ENCODE results near the gene TOR4A.
A peak's percentile ranks its signal among the peaks of the same experiment; 100 is the strongest.

Gene TOR4A

GRCh38 chr9:137277329-137278041, at the start of gene TOR4A:
TSS of gene TOR4A (plus strand) at chr9:137277726. CDS start at chr9:137278690, 964 bp downstream.
- DNase-seq (ENCODE audit: low read depth in 2 of 2, low spot score in 1 of 2): no peak

DNA sequence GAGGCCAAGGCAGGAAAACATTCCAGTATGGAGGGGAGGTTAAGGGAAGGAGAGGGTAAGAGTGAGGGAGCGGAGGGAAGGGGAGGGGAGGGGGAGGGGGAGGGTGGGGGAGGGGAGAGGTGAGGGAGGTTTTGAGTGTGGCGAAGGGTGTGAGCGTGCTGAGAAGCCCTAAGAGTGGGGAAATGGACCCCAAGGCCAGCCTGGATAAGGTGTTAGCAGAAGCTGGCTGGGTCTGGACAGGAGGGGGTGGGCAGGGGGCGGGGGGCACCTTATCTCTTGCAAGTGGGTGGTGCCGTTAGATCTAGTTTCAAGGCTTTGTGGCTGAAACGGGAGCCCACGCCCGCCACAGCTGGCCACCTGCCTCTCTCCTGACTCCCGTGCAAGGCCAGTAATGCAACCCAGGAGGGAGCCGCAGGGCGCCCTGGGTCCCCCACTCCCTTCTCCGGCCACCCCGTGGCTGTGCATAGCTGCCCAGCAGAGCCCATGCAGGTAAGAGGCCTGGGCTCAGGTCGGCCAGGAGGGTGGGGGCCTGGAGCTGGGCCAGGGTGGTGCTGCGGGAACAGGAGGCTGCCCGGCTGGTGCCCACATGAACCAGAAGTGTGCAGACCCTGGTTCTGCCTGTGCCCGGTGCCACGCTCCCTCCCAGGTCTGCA, 49.5 kb upstream of the TOR4A start:
- DNase-seq (ENCODE audit: low read depth in 2 of 2, low spot score in 1 of 2): no peak

- DNase-seq (ENCODE audit: low read depth in 2 of 2, low spot score in 1 of 2): no peak
These were observed 49.0 kb upstream of the TOR4A start for GRCh38 chr9:137228506-137228967.

DNA sequence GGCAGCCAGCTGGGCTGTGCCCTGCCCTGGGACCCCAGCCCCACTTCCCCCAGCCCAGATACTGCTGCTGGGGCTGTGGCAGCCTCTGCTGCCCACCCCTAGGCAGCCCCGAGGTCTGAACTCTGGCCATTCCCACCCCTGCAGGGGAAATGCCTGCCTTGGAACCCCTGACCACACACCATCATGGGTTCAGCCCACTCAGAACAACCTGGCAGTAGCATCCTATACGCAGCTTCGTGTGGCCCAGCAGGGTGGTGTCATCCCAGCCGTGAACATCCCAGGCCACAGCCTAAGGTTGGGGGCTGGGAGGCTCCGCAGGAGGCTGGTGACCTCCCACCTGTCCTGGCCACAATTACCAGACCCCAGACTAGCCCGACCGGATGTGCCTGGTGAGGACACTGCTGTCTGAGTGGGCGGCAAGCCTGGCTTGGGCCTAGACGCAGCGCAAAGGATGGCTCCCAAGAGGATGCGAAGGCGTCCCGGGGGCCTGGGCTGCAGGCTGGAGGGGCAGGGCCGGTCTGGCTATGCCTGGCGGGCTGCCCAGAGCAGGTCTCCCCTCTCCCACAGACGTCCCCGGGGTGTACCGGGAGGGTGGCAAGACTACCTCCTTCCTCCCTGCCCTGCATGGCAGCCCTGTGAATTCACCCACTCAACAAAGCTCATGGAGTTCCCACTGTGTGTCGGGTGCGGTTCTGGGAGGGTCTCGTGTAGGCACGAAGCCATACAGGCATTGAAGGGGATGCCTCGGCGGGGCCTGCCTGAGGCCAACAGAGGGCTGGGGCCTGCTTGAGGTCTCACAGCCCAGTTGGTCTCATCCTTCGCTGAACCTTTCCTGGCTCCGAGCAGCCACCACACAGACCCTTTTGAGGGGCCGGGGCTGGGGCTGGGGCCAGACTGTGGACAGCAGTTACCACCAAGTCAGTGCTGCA, 48.3 kb upstream of the TOR4A start:
- DNase-seq (ENCODE audit: low read depth in 2 of 2, low spot score in 1 of 2): no peak

DNA sequence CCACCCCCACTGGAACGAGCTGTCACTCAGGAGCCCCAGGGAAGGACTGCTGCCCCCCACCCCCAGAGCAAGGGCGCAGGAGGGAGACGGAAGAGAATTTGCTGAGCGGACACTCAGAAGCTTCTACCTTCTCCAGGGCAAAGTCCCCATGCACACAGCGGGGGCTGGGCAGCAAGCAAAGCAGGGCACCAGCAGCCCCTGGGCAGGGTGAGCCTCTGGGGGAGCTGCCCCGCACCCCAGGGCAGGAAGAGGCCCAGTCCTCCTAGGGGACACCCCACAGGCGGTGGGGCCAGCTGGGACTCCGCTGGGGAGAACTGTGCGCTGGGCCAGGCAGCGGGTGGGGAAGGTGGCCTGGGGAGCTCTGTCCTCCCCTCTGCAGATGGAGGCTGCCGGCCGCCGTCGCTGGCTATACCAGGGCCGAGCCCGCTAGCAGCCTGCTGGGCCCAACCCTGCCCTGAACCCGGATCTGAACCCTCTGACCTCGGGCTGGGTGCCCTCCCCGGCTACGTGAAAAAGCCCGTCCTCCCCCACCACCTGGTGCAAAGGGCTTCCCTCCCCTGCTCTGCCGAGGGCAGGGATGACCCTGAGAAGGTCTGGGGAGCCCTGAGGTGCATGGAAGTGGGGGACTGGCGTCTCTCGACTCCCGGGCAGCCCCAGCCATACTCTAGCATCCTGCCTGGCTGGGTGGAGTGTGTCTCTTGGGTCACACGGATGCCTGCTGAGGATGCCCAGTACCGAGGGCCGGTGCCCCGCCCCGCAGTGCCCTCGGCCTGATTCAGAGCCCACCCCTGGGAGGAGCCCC, 47.4 kb upstream of the TOR4A start:
- DNase-seq (ENCODE audit: low read depth in 2 of 2, low spot score in 1 of 2): no peak

DNA sequence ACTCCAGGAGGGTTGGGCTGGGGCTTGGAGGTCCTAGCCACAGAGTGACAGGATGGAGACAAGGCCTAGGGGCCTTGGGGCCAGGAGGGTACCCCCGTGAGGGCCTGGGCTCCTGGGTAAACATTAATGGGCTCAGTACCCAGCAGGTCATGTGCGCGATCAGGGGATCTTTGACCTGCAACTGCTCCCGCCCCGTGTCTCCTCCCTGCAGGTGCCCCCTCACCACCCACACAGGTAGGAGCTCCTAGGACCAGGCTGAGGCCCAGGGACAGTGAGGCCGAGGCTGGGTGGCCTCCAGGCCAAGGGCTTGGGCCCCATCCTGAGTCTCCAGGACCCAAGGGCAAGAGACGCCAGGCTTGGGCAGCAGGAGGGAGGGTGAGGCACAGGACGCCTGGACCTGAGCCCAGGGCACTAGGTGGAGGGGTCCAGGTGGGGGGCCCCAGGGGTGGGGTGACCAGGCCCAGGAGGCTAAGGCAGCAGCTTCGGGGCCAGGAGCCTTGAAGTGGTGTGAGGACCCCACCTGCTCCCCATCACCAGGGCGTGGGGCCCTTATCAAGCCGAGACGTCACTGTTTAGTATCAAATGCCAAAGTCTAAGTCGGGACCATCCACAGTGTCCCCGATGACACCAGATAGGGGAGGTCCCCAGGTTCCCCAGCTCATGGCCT, 46.7 kb upstream of the TOR4A start, which contains the start of gene SLC34A3:
Gene SLC34A3, plus strand, starts transcription at position 197 of the 667 bp plus-strand sequence. CDS start 802 bp downstream, outside the sequence.
- no peak for DNase-seq (ENCODE audit: low read depth in 2 of 2, low spot score in 1 of 2)

DNA sequence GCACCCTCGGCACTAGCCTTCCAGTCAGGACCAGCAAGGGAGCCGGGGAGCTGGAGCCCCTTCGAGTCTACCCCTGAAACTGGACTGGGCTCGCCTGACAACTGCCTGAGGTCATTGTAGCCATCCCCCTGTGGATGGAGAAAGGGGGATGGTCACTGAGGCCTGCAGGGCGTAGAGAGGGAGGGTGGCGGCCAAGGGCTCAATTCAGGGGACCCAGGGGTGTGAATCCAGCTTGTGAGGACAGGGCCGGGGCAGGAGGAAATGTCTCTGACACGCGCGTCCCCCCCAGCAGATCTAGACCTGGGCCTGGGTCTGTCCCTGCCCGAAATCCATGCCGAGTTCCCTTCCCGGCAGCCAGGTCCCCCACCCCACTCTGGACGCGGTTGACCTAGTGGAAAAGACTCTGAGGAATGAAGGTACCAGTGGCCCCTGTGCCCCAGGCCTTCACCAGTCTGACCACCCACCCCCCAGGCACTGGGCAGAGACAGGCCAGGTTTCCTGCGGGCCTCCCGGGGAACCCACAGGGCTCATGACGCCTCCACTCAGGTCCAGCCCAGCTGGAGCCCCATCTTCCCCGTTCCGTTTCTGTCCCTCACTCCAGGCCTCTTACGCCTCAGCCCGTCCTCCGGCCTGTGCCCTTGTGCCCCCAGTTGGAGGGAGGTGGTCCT, 46.0 kb upstream of the TOR4A start:
- no peak for DNase-seq (ENCODE audit: low read depth in 2 of 2, low spot score in 1 of 2)

- DNase-seq (ENCODE audit: low read depth in 2 of 2, low spot score in 1 of 2): no peak
These were observed 45.4 kb upstream of the TOR4A start for GRCh38 chr9:137232101-137232500.

DNA sequence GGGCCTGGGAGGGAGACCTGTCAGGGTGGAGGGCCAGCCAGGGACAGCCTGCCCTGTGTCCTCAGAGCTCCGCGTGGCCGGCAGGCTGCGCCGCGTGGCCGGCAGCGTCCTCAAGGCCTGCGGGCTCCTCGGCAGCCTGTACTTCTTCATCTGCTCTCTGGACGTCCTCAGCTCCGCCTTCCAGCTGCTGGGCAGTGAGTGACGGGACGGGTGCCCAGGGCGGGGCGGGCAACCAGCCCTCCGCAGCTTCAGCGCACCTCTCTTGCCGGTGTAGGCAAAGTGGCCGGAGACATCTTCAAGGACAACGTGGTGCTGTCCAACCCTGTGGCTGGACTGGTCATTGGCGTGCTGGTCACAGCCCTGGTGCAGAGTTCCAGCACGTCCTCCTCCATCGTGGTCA, 45.0 kb upstream of the TOR4A start:
- no peak for DNase-seq (ENCODE audit: low read depth in 2 of 2, low spot score in 1 of 2)

GRCh38 chr9:137233143-137233980, 44.2 kb upstream of the TOR4A start:
- DNase-seq (ENCODE audit: low read depth in 2 of 2, low spot score in 1 of 2): no peak

DNA sequence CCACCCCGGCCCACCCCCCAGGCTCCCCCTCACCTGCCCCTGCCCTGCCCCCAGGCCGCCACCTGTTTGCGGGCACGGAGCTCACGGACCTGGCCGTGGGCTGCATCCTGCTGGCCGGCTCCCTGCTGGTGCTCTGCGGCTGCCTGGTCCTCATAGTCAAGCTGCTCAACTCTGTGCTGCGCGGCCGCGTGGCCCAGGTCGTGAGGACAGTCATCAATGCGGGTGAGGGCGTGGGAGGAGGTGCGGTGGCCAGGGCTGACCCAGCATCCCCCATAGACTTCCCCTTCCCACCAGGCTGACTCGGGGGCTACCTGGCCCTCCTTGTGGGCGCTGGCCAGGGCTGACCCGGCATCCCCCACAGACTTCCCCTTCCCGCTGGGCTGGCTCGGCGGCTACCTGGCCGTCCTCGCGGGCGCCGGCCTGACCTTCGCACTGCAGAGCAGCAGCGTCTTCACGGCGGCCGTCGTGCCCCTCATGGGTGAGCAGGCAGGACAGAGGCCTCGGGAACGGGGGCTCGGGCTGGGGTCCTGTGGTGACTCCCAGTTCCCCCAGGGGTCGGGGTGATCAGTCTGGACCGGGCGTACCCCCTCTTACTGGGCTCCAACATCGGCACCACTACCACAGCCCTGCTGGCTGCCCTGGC, 43.4 kb upstream of the TOR4A start:
- no peak for DNase-seq (ENCODE audit: low read depth in 2 of 2, low spot score in 1 of 2)

DNA sequence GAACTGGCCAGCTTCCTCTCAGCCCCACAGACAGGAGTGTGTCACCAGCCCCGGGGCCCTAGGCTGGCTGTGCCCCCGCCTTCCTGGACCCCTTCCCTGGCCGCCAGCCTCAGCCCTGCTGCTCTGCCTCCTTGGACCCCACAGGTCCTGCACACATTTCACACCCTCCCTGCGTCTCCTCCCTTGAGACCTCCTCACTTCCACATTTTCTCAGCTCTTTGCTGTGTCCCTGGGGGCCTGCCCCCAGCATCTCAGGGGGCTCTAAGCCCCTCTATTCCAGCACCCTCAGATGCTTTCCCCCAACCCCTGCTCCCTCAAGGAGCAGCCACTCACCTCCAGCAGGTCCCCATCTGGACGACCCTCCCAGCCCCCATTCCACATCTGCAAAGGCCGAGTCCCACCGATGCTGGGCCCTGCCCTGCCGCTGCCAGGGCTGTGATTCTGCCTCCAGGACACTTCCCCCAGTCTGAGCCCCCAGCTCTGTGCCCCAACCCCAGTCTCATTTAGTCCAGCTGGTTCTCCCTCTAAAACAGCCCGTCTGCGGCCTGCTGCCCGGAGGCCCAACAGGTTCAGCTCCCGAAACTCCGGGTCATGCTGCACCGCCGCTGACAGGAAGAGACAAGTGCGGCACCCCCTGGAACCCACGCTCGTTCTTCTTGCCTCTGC, 42.6 kb upstream of the TOR4A start:
- no peak for DNase-seq (ENCODE audit: low read depth in 2 of 2, low spot score in 1 of 2)

- DNase-seq (ENCODE audit: low read depth in 2 of 2, low spot score in 1 of 2): no peak
These were observed 41.9 kb upstream of the TOR4A start for GRCh38 chr9:137235424-137236237.

DNA sequence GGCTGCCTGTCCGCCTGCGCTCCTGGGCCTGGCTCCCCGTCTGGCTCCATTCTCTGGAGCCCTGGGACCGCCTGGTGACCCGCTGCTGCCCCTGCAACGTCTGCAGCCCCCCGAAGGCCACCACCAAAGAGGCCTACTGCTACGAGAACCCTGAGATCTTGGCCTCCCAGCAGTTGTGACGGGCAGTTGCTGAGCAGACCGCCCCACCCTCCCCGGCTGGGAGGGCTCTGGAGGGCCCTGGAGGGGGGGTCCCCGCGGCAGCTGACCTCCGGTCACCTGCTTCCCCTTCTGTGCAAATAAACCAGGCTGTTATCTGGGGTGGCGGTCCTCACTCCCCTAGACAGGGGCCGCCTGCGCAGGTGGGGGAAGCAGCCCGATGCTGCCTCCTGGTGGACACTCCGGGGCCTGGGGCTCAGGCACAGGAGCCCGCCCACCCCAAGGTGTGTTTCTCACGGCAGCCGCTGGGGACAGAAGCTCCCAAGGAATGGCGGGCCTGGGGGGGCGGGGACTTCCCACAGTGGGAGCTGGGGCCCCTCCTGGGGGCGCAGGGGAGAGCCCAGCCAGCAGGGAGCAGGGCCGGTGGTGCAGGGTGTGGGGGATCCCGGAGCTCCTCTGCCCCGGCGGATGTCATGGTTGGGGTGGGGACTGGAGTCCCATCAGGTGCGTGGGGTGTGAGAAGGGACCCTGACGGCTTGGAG, 41.1 kb upstream of the TOR4A start:
- peak; percentile 70 to 85 for DNase-seq (ENCODE audit: low read depth in 2 of 2, low spot score in 1 of 2)

GRCh38 chr9:137236936-137237421, 40.5 kb upstream of the TOR4A start:
- DNase-seq (ENCODE audit: low read depth in 2 of 2, low spot score in 1 of 2): no peak
